Ovary (tissue), 9 donors: Measurements from ENCODE around the gene CDC42SE1. TPM values are rescaled to one million over a fixed set of nuclear protein-coding genes. Genes with fewer than 3 reads are reported as not detected.

Experiments
- DNase-seq, 5 donors: peaks; one replicate each; pipeline ENCODE4 v3.0.0-alpha.2; 2019 to 2020
- H3K27ac ChIP-seq, 2 donors: fragments of 200-600 bp; one replicate each; pipeline versions ENCODE4 v1.5.1 to v1.8.0; 2019 to 2022
- H3K27me3 ChIP-seq: fragments of 200-600 bp; one replicate; pipeline ENCODE4 v1.8.0; 2022
- H3K36me3 ChIP-seq: fragments of 200-600 bp; sonication (generic); one replicate; pipeline ENCODE4 v1.5.1; 2019
- H3K4me1 ChIP-seq: one replicate; pipeline ENCODE4 v1.8.1; 2013; ENCODE audit warnings: mild to moderate bottlenecking, moderate library complexity; ENCODE audit not compliant: insufficient read depth
- H3K4me3 ChIP-seq: fragments of 200-600 bp; sonication (generic); one replicate; pipeline ENCODE4 v1.5.1; 2017
- H3K9me3 ChIP-seq, 2 donors: fragments of 200-600 bp in 1 of 2; sonication (generic) in 1 of 2; one replicate each; pipeline versions ENCODE4 v1.5.1 to v1.8.1; 2013 to 2019; ENCODE audit warnings: mild to moderate bottlenecking in 1 of 2, moderate library complexity in 1 of 2
- CTCF ChIP-seq, 3 donors: fragments of 450-650 bp in 2 of 3; fragments of 200-600 bp in 1 of 3; IDR thresholded peaks; one replicate each; pipeline versions ENCODE4 v1.5.1 to v1.8.0; 2016 to 2022; ENCODE audit warnings: antibody characterized with exemption in 3 of 3, mild to moderate bottlenecking in 1 of 3
- EP300 ChIP-seq: sonication (generic); formaldehyde crosslinking; IDR thresholded peaks from one replicate; pipeline ENCODE4 v1.6.1; 2017; ENCODE audit warnings: antibody characterized with exemption
- POLR2A ChIP-seq: fragments of 450-650 bp; IDR thresholded peaks from one replicate; pipeline ENCODE4 v1.6.1; 2017; ENCODE audit warnings: antibody characterized with exemption, mild to moderate bottlenecking, moderate library complexity
- WGBS, 3 donors: extraction: QIAGEN DNeasy Blood & Tissue Kit in 1 of 3; methylation state at CpG; one replicate each; pipeline versions ENCODE4 v1.1.5 to v1.1.7; 2013 to 2017; 5-methylcytosine and 5-hydroxymethylcytosine counted together
- intact Hi-C, 4 donors: fragments of 100-400 bp; cut with DNase I; formaldehyde crosslinking; loops; one replicate each; pipeline versions ENCODE4 v1.11.0 to v1.15.1; 2022 to 2023
- polyA plus RNA-seq, 2 donors: library from polyadenylated mRNA; stranded (reverse); fragments of 200-250 nt in 1 of 2; fragments of 350-450 nt in 1 of 2; fragmentation: Illumina TruSeq in 1 of 2; extraction: RNeasy Lipid Tissue Mini Kit (QIAGEN cat#74804) in 1 of 2; gene quantifications; one replicate each; pipeline ENCODE4 v1.2.3, GENCODE V29; 2013 to 2014
- total RNA-seq, 7 donors: library from RNA; depleted of rRNA in 2 of 7; stranded (reverse); fragments of >200 nt in 2 of 7; fragmentation: NEBNext Ultra II Directional in 3 of 7; extraction: Animal tissue kit (Norgen Biotek cat#: 25700) in 3 of 7; gene quantifications; one replicate each; pipeline versions ENCODE4 v1.1.0 to v1.2.4, GENCODE V29; 2016 to 2023
- donor health status: DM: no; HTN: no; CAD: no; lungs with moderate emphysema.
- donor health status: DM: no; HTN: no; CAD: no.
- donor health status: Bipolar disorder and iron deficiency.
- donor health status: DM: yes; HTN: yes; CAD: no.
- donor health status: DM: no; HTN: no; CAD: no.
- donor health status: DM: yes; HTN: yes; CAD: no.

CDC42SE1 gene
- total and polyA plus RNA-seq, 9 donors, result 26.0 to 81.9 (median 56.3) TPM

- no peak for TF ChIP-seq EP300
- TF ChIP-seq CTCF (IDR thresholded peaks at IDR 0.05), result peak in 2 of 3 donors; percentile 6 to 22
- peak; percentile 74 for TF ChIP-seq POLR2A
- intact Hi-C loops, result no loop called here
- Histone ChIP-seq H3K4me3 (peak within 1 kb of the TSS; percentile 74), H3K36me3 (no peaks in the 10 kb centered on the region), H3K4me1 (peaks cover 5% of the 10 kb centered on the region), H3K9me3 (no peaks in the 10 kb centered on the region), H3K27ac (peak within 1 kb of the TSS; percentile 72 to 86), H3K27me3 (no peaks in the 10 kb centered on the region)
- WGBS, 3 donors, result 1% methylated on average over 58 to 69 of the region's 69 CpGs
- DNase-seq, result peak; percentile 96 to 99 (median 98)
Observed at GRCh38 chr1:151008244-151009205, 50.9 kb downstream of the CDC42SE1 start, which contains the start of gene PRUNE1. Gene PRUNE1 (plus strand): TSS chr1:151008449. CDS start chr1:151008633, 184 bp downstream.

- intact Hi-C loops, result no loop called here
- H3K4me1 ChIP-seq, result peaks cover 6% of the 10 kb centered on the region
- H3K4me3 ChIP-seq, result peak overlapping the region; percentile 74
- no peak for TF ChIP-seq EP300
- TF ChIP-seq POLR2A, result no peak
- TF ChIP-seq CTCF (IDR thresholded peaks at IDR 0.05), result no peak
- DNase-seq, result no peak
- no peaks in the 10 kb centered on the region for H3K9me3 ChIP-seq
- WGBS, 3 donors, result 3 to 8% (median 6%) methylated on average over 4 of the region's 4 CpGs
- peak overlapping the region; percentile 14 to 86 for H3K27ac ChIP-seq
- no peaks in the 10 kb centered on the region for H3K27me3 ChIP-seq
- H3K36me3 ChIP-seq, result no peaks in the 10 kb centered on the region
Observed at GRCh38 chr1:151007853-151008243, 51.6 kb downstream of the CDC42SE1 start.

- intact Hi-C loops, result no loop called here
- peak within 1 kb of the TSS; percentile 74 for H3K4me3 ChIP-seq
- 0 to 1% (median 0%) methylated on average over 18 of the region's 18 CpGs for WGBS, 3 donors
- peak; percentile 63 to 78 (median 66) for DNase-seq
- no peaks in the 10 kb centered on the region for H3K9me3 ChIP-seq
- H3K4me1 ChIP-seq, result peaks cover 9% of the 10 kb centered on the region
- peak within 1 kb of the TSS; percentile 83 to 86 for H3K27ac ChIP-seq
- no peaks in the 10 kb centered on the region for H3K36me3 ChIP-seq
- peak; percentile 59 for TF ChIP-seq POLR2A
- TF ChIP-seq EP300, result no peak
- TF ChIP-seq CTCF (IDR thresholded peaks at IDR 0.05), result peak in 2 of 3 donors; percentile 60 to 74
- H3K27me3 ChIP-seq, result no peaks in the 10 kb centered on the region
Observed at GRCh38 chr1:151006327-151007052, 52.9 kb downstream of the CDC42SE1 start, which contains the start of gene MINDY1. Gene MINDY1 (minus strand): TSS chr1:151006902. CDS start chr1:151002617, 4,285 bp downstream.

GRCh38 chr1:151005729-151006319, 53.6 kb downstream of the CDC42SE1 start:
- TF ChIP-seq CTCF (IDR thresholded peaks at IDR 0.05), result no peak
- TF ChIP-seq POLR2A, result no peak
- no peak for TF ChIP-seq EP300
- Histone ChIP-seq H3K27me3 (no peaks in the 10 kb centered on the region), H3K4me1 (peaks cover 9% of the 10 kb centered on the region), H3K27ac (peak overlapping the region; percentile 83 to 86), H3K9me3 (no peaks in the 10 kb centered on the region), H3K4me3 (peak overlapping the region; percentile 59), H3K36me3 (no peaks in the 10 kb centered on the region)
- intact Hi-C loops, result no loop called here
- 3 to 6% (median 4%) methylated on average over 4 of the region's 4 CpGs for WGBS, 3 donors
- no peak for DNase-seq
